Caki2 (cell line): ENCODE data around the gene RASA1. TPM values are rescaled to one million over a fixed set of nuclear protein-coding genes. Genes with fewer than 3 reads are reported as not detected.

Source experiments
- DNase-seq: peaks from one replicate; pipeline ENCODE4 v3.0.0-alpha.2; 2015; ENCODE audit warnings: low read depth
- in situ Hi-C: cut with HindIII; loops from 2 replicates; pipeline ENCODE4 v1.10.0; 2016; ENCODE audit warnings: low sequenced_read_pairs, low pct_unique_long_range_greater_than_20kb, mixed read lengths
- total RNA-seq: library from RNA; depleted of rRNA; stranded (reverse); fragments of >200 nt; shearing (Covaris generic); gene quantifications from 2 replicates; pipeline ENCODE4 v1.2.3, GENCODE V29; 2014; ENCODE audit warnings: low replicate concordance

Gene RASA1
- total RNA-seq, 1 experiment from 2014 or later, result 9.6 TPM

DNA sequence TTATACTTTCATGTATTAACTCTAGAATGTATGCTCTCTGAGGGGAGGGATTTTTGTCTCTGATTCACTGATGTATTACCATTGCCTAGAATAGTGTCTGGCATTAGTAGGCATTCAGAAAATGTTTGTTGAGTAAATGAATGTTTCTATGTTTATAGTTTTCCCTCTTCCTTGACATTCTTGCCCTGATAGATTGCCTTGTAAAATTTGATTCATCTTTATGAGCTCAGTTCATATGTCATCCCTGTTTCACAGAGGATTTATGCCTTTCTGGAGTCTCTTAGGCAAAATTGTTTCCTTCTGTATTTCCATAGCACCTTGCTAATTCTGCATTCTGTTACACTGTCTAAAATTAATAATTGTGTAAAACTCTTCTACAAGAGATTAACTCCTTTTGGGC is 72.3 kb downstream of the RASA1 start:
- in situ Hi-C loops, result no loop called here

GRCh38 chr5:87340716-87341115 is 73.0 kb downstream of the RASA1 start:
- in situ Hi-C loops, result no loop called here
- no peak for DNase-seq

More for the DNA sequence above, 72.3 kb downstream of the RASA1 start:
- DNase-seq, result no peak

GRCh38 chr5:87347272-87347671 is 79.6 kb downstream of the RASA1 start:
- DNase-seq, result no peak
- in situ Hi-C loops, result no loop called here

GRCh38 chr5:87347841-87348240 is 80.2 kb downstream of the RASA1 start:
- in situ Hi-C loops, result no loop called here
- no peak for DNase-seq

- no peak for DNase-seq
- in situ Hi-C loops, result no loop called here
These were observed 86.8 kb downstream of the RASA1 start for GRCh38 chr5:87354496-87354895.

DNA sequence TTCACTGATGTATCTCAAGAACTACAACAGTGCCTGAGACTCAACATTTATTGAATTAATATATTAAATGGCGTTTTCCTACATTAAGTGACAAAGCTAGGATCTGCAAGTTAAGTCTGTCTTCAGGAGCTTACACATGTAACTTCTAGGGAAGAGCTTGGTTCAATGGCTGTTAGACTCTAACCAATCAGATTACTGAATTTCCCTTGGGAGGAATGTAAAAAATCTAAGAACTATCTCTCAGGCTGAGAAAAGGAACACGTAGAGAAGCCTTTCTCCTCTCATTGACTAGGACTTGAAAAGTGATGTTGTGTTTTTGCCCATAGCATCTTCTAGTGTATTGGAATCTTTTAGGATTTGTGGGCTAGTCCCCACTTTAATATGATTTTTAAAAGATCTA is 91.4 kb downstream of the RASA1 start:
- DNase-seq, result no peak
- in situ Hi-C loops, result no loop called here

- DNase-seq, result no peak
- in situ Hi-C loops, result no loop called here
These were observed 92.4 kb downstream of the RASA1 start for GRCh38 chr5:87360132-87360531.

- in situ Hi-C loops, result no loop called here
These were observed 93.4 kb downstream of the RASA1 start for GRCh38 chr5:87361031-87361445.

DNA sequence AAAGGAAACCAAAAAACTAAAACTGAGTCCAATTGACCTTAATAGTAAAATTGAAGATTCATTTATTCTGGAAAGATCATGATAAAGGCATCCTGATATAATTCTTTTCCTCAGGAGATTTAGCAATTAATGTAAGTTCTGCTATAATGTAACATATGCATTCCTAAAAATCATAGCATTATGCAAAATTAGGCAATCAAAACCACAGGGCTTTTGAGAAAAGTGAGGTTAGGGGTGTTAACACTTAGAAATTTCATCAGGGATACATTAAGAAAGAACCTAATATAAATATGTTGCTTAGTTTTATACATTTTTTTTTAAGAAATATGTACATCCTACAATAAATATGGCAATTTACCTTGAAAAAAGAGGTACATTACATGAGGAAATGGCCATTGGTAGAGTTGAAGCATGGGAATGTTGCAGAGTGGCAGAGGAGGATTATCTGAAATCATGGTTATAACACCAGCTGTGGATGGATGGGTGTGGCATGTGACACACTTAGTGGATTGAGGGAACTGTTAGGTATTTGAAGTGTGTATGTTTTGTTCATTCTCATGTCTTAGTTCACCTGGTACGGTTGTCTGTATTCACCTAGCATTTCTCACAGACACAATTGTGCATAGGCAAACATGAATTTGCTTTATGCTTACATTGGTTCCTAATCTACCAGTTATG is 94.0 kb downstream of the RASA1 start:
- DNase-seq, result no peak
- in situ Hi-C loops, result no loop called here

More at GRCh38 chr5:87361031-87361445, 93.4 kb downstream of the RASA1 start:
- DNase-seq, result no peak

GRCh38 chr5:87367243-87367642 is 99.6 kb downstream of the RASA1 start:
- no peak for DNase-seq
- in situ Hi-C loops, result no loop called here

DNA sequence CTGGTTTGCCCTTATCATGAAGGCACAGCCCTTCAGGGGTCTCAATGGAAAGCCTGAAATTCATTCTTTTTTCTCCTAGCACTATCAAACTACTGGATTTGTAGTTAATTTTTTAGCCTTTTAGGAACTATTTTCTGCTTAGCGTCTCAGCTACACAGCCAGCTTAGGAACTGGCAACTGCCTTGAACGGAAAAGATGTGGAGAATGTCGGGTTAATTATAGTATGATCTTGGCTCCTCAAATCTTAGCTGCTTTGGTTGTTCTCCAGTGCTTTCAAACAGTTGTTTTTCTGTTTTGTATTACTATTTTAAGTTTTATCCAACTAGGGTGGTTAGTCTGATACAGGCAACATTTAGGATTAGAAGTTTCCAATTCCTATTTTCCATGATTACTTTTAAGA is 100.9 kb downstream of the RASA1 start:
- DNase-seq, result no peak
- in situ Hi-C loops, result no loop called here

DNA sequence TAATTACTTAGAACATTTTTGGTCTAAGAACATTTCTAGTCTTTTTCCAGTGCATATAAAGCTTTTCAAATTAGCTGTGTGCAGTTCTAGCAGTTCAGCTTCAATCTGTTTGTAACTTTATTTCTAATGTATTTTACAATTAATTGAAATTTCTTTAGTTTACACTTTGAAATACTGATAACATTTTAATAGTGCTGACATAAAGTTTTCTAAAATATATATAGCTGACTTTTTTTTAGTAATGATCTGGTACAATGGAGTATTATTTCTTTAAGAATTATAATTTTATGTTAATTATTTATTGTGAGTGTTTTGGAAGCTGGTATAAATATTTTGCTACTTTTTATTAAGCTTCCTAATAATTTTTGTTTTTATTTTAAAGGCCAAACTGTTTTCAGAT is 101.7 kb downstream of the RASA1 start:
- no peak for DNase-seq
- in situ Hi-C loops, result no loop called here

- in situ Hi-C loops, result no loop called here
These were observed 105.0 kb downstream of the RASA1 start for GRCh38 chr5:87372705-87373104.

DNA sequence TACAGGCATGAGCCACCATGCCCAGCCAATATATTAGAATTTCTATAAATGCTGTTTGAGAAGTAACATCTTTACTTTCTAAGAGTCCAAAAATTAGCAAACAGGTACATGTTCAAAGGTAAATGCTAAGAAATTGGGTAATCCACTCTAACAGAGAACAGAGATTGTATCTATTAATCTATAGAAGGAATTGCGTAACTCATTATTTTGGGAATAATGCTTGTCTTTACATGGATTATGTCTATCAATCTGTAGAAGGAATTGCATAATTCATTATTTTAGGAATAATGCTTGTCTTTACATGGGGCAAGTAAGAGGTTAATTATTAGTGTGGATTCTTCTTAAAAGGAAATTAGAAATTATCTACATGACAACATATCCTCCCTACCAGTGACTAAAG is 114.5 kb downstream of the RASA1 start:
- in situ Hi-C loops, result no loop called here

More at GRCh38 chr5:87372705-87373104, 105.0 kb downstream of the RASA1 start:
- DNase-seq, result no peak

GRCh38 chr5:87383216-87383615 is 115.5 kb downstream of the RASA1 start:
- DNase-seq, result no peak
- in situ Hi-C loops, result no loop called here

More for the DNA sequence above, 114.5 kb downstream of the RASA1 start:
- no peak for DNase-seq

- no peak for DNase-seq
- in situ Hi-C loops, result no loop called here
These were observed 118.1 kb downstream of the RASA1 start for GRCh38 chr5:87385802-87386201.

DNA sequence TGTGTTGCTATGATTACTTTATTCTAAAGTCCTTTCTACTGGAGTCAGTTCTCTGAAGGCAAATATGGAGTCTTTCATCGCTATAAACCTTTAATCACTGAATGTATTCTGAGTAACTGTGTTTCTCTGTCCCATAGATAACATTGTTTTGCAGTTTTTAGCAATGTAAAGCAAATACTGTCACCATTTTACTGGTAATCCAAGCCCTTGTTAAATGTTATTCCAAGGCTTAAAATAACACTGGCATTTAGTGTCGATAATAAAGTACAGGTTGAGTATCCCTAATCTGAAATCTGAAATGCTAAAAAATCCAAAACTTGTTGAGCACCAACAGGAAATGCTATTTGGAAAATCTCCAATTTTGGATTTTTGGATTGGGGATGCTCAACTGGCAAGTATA is 120.4 kb downstream of the RASA1 start:
- DNase-seq, result no peak
- in situ Hi-C loops, result no loop called here

DNA sequence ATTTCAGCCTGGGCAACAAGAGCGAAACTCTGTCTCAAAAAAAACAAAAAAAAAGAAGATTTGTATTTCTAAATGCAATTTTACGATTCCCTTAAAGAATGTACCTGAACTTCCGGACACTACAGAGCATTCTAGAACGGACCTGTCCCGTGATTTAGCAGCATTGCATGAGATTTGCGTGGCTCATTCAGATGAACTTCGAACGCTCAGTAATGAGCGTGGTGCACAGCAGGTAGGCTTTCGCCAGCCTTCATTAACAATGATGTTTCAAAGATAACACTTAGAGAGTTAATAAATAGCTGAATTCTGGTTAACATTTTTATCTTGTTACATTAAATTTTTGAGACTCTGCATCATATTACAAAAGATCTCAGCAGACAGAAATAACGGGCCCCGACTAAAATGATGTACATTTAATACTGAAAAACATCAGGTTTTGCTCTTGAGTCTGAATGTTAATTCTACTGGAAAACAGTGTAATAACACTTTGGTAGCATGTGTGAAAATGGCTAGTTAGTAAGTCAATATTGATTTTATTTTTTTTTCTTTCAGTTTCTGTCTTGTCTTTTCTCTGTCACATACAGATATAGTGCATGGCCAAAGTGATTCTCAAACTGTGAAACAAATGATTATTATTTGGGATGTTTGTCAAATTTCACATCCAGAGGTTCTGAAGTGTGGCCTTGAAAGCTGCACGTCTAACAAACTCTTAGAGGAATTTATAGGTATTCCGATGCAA is 121.8 kb downstream of the RASA1 start:
- no peak for DNase-seq
- in situ Hi-C loops, result no loop called here

- DNase-seq, result no peak
- in situ Hi-C loops, result no loop called here
These were observed 122.4 kb downstream of the RASA1 start for GRCh38 chr5:87390075-87390474.
